Stimulated activated CD4-positive, alpha-beta T cell treated with anti-CD3 and anti-CD28 coated beads, Interleukin-4, amount 100 ng/mL, for 24 hours (primary cell): ENCODE data around the gene TTLL8.

Experiments used
- DNase-seq: peaks from one replicate; pipeline ENCODE4 v3.0.0-alpha.2; 2020

TTLL8 gene

GRCh38 chr22:50016988-50017700 lies 41.0 kb downstream of the TTLL8 start:
- peak; percentile 83 for DNase-seq

GRCh38 chr22:50016308-50016987 lies 41.6 kb downstream of the TTLL8 start:
- no peak for DNase-seq

GRCh38 chr22:50015451-50016307 lies 42.4 kb downstream of the TTLL8 start:
- no peak for DNase-seq

GRCh38 chr22:50014655-50015401 lies 43.3 kb downstream of the TTLL8 start:
- no peak for DNase-seq

GRCh38 chr22:50014053-50014501 lies 44.0 kb downstream of the TTLL8 start:
- DNase-seq, result no peak

- no peak for DNase-seq
Measured at GRCh38 chr22:50012211-50013181, 45.6 kb downstream of the TTLL8 start, which contains the start of gene IL17REL. IL17REL (minus strand) TSS chr22:50012765; CDS start chr22:50012646, 119 bp downstream.

GRCh38 chr22:50011447-50012210 lies 46.5 kb downstream of the TTLL8 start:
- DNase-seq, result no peak

GRCh38 chr22:50010676-50011446 lies 47.2 kb downstream of the TTLL8 start:
- peak; percentile 50 for DNase-seq

- no peak for DNase-seq
Measured at GRCh38 chr22:50009765-50010675, 48.1 kb downstream of the TTLL8 start.

GRCh38 chr22:50009251-50009650 lies 48.8 kb downstream of the TTLL8 start:
- no peak for DNase-seq

- DNase-seq, result no peak
Measured at GRCh38 chr22:50008151-50009040, 49.7 kb downstream of the TTLL8 start.

- DNase-seq, result no peak
Measured at GRCh38 chr22:50007057-50007511, 51.0 kb downstream of the TTLL8 start.

GRCh38 chr22:50004918-50005317 lies 53.2 kb downstream of the TTLL8 start:
- no peak for DNase-seq

- no peak for DNase-seq
Measured at GRCh38 chr22:50002791-50003190, 55.3 kb downstream of the TTLL8 start.

- DNase-seq, result no peak
Measured at GRCh38 chr22:50001388-50002231, 56.5 kb downstream of the TTLL8 start.

GRCh38 chr22:50000587-50001387 lies 57.3 kb downstream of the TTLL8 start:
- no peak for DNase-seq
